K562 (cell line): ENCODE data around the gene DPP10.

Source experiments
- ATF3 ChIP-seq, 2 experiments: fragments of 450-650 bp in 1 of 2; sonication (generic) in 1 of 2; formaldehyde crosslinking in 1 of 2; IDR thresholded peaks in 1 of 2; conservative IDR thresholded peaks in 1 of 2; 2 replicates each; pipeline versions ENCODE4 v1.6.1 to v1.8.1; 2016 to 2023; ENCODE audit warnings: mild to moderate bottlenecking in 2 of 2, moderate library complexity in 2 of 2, inconsistent platforms in 1 of 2, missing genetic modification reagents in 1 of 2
- CREB1 ChIP-seq, 2 experiments: sonication (generic) in 1 of 2; formaldehyde crosslinking in 1 of 2; IDR thresholded peaks; 2 replicates each; pipeline versions ENCODE4 v1.6.1 to v1.8.0; 2012 to 2022; ENCODE audit warnings: inconsistent platforms in 1 of 2, mild to moderate bottlenecking in 1 of 2, missing genetic modification reagents in 1 of 2, moderate library complexity in 1 of 2
- HDAC8 ChIP-seq: fragments of 450-650 bp; IDR thresholded peaks from 2 replicates; pipeline ENCODE4 v1.6.1; 2016; ENCODE audit warnings: mild to moderate bottlenecking, missing genetic modification characterization, moderate library complexity, missing compliant biosample characterization
- MEF2D ChIP-seq: conservative IDR thresholded peaks from 2 replicates; pipeline ENCODE4 v1.6.1; 2016; ENCODE audit warnings: low read depth, missing genetic modification characterization, missing compliant biosample characterization
- POLR2A ChIP-seq: fragments of 450-650 bp; conservative IDR thresholded peaks from 2 replicates; pipeline ENCODE4 v1.6.1; 2016
- TAF15 ChIP-seq: fragments of 200-400 bp; formaldehyde crosslinking; IDR thresholded peaks from 2 replicates; pipeline ENCODE4 v1.6.1; 2017; ENCODE audit warnings: mild to moderate bottlenecking, low read depth, low read length, moderate library complexity
- TCF3 ChIP-seq: sonication (generic); formaldehyde crosslinking; IDR thresholded peaks from 2 replicates; pipeline ENCODE4 v1.4.0; 2020; ENCODE audit warnings: mild to moderate bottlenecking, missing genetic modification reagents
- ZNF146 ChIP-seq: IDR thresholded peaks from one replicate; pipeline ENCODE4 v1.6.1; 2018; ENCODE audit warnings: missing compliant biosample characterization; ENCODE audit not compliant: unreplicated experiment
- ZNF766 ChIP-seq: fragments of 200-800 bp; sonication (Bioruptor generic); conservative IDR thresholded peaks from 2 replicates; pipeline ENCODE4 v1.6.1; 2016; ENCODE audit warnings: missing genetic modification characterization, missing compliant biosample characterization
- TF ChIP-seq, protein P1 (sequence below): sonication (generic); formaldehyde crosslinking; IDR thresholded peaks from 2 replicates; pipeline ENCODE4 v1.8.1; 2023; ENCODE audit warnings: mild to moderate bottlenecking, missing genetic modification reagents

- TF ChIP-seq, protein P1, sequence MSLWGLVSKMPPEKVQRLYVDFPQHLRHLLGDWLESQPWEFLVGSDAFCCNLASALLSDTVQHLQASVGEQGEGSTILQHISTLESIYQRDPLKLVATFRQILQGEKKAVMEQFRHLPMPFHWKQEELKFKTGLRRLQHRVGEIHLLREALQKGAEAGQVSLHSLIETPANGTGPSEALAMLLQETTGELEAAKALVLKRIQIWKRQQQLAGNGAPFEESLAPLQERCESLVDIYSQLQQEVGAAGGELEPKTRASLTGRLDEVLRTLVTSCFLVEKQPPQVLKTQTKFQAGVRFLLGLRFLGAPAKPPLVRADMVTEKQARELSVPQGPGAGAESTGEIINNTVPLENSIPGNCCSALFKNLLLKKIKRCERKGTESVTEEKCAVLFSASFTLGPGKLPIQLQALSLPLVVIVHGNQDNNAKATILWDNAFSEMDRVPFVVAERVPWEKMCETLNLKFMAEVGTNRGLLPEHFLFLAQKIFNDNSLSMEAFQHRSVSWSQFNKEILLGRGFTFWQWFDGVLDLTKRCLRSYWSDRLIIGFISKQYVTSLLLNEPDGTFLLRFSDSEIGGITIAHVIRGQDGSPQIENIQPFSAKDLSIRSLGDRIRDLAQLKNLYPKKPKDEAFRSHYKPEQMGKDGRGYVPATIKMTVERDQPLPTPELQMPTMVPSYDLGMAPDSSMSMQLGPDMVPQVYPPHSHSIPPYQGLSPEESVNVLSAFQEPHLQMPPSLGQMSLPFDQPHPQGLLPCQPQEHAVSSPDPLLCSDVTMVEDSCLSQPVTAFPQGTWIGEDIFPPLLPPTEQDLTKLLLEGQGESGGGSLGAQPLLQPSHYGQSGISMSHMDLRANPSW (CRISPR knock-in tag): no peak
- TF ChIP-seq TCF3 (no peak), HDAC8 (tag) (no peak), TAF15 (no peak), CREB1 (IDR thresholded peaks at IDR 0.05) (no peak), CREB1 (CRISPR knock-in tag; IDR thresholded peaks at IDR 0.05) (no peak), ATF3 (IDR thresholded peaks at IDR 0.05) (no peak), ATF3 (CRISPR knock-in tag; conservative IDR thresholded peaks at IDR 0.05) (no peak), MEF2D (no peak), ZNF146 (CRISPR knock-in tag) (no peak), ZNF766 (CRISPR knock-in tag) (no peak), POLR2A (no peak)
Measured at GRCh38 chr2:114651933-114652332, 209.5 kb downstream of the DPP10 start.
